Epithelial cell of prostate (primary cell): ENCODE measurements around the gene KRTAP1-1.
A peak's percentile ranks its signal among the peaks of the same experiment; 100 is the strongest.
"Not testable (repeated sequence)": the region's sequence is repeated elsewhere in the genome, so short reads cannot be mapped to it uniquely, and the experiment has no call there.

Experiments used
- DNase-seq: peaks from one replicate; pipeline ENCODE4 v3.0.0-alpha.2; 2011; ENCODE audit warnings: low read depth, low spot score
- H3K27ac ChIP-seq: fragments of 450-650 bp; 2 replicates; pipeline ENCODE4 v1.5.1; 2017; ENCODE audit warnings: mild to moderate bottlenecking

The KRTAP1-1 gene

DNA sequence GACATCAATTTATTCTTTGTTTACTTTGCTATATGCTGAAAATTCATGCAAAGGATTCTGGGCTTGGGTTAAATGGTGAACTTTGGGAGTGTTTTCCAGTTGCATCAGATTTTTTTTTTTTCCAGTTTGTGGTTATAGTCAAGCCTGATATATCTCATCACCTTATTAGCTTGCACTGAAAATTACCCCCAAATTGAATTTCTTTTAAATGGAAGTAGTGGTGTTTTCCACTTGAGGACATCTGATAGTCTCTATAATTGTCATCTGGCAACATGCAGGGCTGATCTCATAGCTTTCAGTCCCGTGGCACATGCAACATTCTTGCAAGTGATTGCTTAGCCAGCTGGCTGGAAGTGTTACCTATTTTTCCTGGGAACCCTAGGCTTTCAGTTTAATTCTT, 27.6 kb downstream of the KRTAP1-1 start:
- no peak for DNase-seq

DNA sequence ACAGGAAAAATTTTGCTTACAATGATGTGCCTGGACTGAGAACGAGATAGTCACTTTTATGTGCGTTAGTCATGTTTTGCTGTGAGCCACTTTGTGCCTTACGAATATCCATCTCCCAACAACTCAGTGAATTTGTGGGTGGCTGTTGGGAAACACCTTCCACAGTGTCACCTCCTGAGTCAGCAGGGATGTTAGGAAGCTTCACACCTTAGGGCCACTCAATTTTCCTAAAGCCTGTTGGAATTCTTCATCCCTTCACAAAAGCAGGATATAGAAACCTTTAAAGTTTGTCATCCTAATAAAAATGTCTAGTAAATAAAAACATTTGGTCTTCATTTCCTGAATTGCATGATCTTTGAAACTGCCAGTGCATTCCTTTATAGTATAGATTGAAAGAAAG, 28.1 kb downstream of the KRTAP1-1 start:
- no peak for DNase-seq
- H3K27ac ChIP-seq: no peak overlapping the region

More for the DNA sequence above, 27.6 kb downstream of the KRTAP1-1 start:
- no peak overlapping the region for H3K27ac ChIP-seq

DNA sequence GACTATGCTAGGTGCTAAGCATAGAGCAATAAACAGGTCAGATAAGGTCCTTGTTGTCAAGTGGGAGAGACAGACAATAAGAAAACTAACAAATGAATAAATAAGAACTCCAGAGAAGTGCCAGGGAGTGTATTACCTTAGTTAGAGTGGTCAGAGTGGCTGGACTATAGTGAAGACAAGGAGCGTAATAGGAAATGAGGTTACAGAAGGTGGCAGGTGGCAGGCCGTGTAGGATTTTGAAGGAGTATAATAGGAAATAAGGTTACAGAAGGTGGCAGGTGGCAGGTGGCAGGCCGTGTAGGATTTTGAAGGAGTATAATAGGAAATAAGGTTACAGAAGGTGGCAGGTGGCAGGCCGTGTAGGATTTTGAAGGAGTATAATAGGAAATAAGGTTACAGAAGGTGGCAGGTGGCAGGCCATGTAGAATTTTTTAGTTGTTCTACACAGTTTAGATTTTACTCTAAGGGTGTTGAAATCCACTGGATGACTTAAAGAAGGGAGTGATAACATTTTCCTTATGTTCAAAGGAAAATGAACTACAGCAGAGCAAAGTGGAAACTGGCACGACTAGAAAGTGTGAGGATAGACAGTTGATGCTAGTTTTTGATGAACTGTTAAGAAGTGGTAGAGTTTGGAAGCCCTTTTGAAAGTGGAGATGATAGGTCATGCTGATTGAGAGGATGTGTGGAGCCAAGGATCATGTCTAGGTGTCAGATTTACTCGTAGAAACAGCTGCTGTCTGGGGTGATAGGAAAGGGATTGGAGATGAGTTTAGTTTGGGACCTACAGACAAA, 28.7 kb downstream of the KRTAP1-1 start:
- no peak overlapping the region for H3K27ac ChIP-seq
- DNase-seq: no peak

DNA sequence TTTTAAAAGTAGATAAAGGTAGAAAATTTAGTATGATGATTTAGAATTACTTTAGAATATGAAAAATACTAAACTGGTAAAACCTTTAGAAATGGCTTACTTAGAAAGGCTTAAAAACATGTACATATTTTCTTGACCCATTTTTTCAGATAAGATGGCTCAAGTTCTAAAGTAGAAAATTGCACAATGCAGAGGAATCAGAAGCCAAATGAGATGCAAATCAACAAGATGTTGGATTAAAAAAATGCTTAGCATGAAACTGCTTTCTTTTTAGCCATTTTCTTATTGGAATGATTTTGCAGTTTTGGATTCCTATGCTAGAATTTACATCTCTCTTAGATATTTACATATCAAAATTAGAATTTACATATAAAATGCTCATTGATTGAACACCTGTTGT, 30.8 kb downstream of the KRTAP1-1 start:
- no peak for DNase-seq
- H3K27ac ChIP-seq: no peak overlapping the region

DNA sequence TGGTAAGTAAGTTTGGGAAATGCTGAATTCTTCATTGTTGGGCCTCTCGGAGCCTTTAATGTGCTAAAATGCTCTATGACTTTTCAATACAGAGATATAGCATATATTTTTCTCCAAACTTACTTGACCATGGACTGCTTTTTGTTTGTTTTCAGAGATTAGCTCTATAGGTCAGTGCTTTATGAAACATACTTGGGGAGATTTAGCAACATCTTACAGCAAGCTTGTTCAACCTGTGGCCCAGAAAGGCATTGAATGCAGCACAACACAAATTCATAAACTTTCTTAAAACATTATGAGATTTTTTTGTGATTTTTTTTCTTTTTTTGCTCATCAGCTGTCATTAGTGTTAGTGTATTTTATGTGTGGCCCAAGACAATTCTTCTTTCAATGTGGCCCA, 31.3 kb downstream of the KRTAP1-1 start:
- DNase-seq: no peak
- H3K27ac ChIP-seq: no peak overlapping the region

DNA sequence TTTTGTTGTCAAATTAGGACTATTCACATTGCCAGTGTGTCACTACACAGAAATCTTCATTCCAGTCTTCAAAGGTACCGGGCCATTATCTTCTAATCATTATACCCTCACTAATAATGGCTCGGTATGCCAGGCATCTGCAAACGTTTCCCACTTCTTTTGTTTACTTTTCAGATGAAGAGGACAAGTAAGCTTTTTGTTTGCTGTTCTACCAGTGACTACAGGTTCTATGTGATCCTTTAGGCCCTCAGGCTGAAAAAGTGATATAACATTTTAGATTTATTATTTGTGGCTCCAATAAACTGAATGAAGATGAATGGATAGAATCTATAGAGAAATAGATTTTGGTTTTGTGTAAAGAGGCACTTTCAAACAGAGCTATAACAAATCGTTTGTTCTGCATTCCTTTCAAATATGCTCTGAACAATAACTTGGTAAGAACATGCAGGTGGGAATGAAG, 31.9 kb downstream of the KRTAP1-1 start:
- H3K27ac ChIP-seq: no peak overlapping the region
- no peak for DNase-seq

DNA sequence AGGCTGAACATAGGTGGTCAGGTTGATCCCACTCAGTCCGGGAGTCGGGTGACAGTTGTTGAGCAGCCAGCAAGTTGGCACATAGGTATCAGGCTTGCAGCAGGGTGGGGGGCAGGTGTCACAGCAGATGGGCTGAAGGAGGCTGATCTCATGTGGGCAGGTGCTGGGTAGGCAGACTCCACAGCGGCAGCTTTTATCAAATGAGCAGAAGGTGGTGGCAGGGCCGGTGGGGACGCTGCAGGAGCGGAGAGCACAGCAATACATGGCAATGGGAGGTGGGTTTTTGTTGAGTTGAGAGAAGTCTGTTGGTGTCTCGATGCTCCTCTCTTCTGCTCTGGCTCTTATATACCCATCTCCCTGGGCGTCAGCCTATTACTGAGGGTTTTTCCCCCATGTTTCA, 32.4 kb downstream of the KRTAP1-1 start, which contains the start of gene KRTAP3-1:
Gene KRTAP3-1, minus strand, starts transcription at position 318 of the 400 bp plus-strand sequence. Its CDS starts 54 bp downstream, at position 264.
- H3K27ac ChIP-seq: no peak within 1 kb of the TSS
- no peak for DNase-seq

DNA sequence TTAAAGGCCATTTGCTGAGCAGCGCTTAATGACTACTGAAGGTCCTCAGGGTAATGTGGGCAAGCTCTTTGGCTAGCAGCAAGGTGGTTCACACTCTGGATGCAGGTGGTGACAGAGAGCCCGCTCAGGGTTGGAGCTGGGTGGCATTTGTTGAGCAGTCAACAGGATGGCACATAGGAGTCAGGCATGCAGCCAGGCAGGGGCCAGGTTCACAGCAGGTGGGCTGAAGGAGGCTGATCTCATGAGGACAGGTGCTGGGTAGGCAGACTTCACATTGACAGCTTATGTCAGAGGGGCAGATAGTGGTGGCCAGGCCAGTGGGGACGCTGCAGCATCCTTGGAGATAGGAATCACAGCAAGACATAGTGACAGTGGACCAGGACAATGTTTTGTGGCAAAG, 36.9 kb downstream of the KRTAP1-1 start:
- DNase-seq: no peak
- H3K27ac ChIP-seq: no peak overlapping the region

DNA sequence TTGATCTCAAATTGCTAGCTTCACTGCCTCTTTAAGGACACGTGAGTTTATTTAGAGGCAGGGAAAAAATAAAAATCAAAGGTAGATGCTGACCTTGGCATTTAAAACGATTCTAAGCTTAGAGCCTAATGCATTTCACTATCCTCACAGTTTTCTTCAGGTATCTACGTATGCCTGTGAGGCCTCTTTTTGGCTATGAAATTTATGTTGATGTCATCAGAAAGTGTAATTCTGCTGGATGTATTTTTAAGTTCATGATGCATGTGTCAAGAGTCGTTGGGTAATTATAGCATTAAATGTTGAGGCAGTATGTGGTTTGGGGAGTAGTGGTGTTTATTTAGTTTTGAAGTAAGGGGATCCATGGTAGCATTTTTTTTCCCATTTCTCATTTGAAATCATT, 37.3 kb downstream of the KRTAP1-1 start:
- no peak overlapping the region for H3K27ac ChIP-seq
- no peak for DNase-seq

DNA sequence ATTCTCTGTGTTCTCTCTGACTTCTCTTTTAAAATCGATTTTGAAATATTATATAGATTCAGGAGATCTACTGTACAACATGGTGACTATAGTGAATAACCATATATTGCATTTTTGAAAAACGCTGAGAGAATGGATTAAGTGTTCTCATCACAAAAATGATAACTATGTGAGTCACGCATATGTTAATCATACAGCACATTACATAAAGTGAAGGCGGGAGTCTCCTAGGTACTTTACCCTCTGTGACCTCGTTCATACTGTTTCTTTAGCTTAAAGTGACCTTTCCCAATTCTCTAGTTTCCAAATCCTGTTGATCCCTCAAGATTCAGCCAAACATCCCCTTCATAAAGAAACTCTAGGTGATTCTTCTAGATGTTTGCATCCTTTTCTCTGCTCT, 38.4 kb downstream of the KRTAP1-1 start:
- H3K27ac ChIP-seq: peak overlapping the region; percentile 32
- no peak for DNase-seq

DNA sequence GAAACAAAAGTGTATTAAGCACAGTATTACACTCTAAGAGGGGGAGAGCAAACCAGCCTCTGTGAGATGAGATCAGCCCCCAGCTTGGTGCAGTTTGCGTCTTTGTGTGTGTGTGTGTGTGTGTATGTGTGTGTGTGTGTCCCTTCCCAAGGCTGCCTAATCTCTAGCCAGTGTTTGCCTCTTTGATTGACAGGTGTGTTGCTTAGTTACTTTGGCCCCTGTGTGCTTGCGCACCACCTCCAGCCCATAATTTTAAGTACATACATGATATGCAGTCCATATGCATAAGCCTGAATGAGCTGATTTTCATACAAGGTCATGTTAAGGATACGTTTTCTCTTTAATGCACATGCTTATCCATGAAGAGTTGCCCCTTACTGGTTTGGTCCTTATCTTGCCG, 39.5 kb downstream of the KRTAP1-1 start:
- no peak for DNase-seq
- no peak overlapping the region for H3K27ac ChIP-seq

DNA sequence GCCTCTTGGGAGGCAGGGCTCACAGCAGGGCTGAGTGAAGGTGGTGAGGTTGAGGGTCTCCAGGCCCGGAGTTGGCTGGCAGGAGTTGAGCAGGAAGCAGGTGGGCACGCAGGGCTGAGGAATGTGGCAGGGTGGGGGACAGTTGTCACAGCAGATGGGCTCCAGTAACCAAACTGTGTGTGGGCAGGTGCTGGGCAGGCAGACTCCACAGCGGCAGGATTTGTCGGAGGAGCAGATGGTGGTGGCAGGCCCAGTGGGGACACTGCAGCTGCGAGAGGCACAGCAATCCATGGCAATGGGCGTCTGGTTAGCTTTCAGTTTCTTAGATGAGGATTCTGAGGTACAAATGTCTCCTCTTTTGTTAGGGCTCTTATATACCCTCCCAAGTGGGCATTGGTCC, 41.7 kb downstream of the KRTAP1-1 start, which contains the start of gene KRTAP3-2:
Gene KRTAP3-2, minus strand, starts transcription at position 344 of the 400 bp plus-strand sequence. Its CDS starts 53 bp downstream, at position 291.
- not testable (repeated sequence) for H3K27ac ChIP-seq, DNase-seq

DNA sequence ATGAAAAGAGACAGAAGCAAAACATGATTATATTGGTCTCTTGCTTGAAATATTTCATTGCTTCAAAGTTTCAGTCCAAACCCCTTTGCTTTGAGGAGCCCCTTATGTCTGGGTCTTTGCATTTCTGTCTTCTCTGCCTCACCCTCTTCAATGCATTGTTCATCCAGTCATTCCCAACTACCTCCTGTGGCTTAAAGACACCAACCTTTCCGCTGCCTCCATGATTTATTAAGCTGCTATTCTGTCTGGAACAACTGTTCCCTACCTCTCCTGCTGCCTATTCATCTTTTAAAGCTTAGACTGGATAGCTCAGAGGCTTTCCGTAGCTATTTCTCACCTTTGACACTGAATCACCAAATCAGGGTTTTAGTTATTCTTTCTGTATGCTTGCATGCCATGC, 43.9 kb downstream of the KRTAP1-1 start:
- no peak for DNase-seq
- no peak overlapping the region for H3K27ac ChIP-seq

DNA sequence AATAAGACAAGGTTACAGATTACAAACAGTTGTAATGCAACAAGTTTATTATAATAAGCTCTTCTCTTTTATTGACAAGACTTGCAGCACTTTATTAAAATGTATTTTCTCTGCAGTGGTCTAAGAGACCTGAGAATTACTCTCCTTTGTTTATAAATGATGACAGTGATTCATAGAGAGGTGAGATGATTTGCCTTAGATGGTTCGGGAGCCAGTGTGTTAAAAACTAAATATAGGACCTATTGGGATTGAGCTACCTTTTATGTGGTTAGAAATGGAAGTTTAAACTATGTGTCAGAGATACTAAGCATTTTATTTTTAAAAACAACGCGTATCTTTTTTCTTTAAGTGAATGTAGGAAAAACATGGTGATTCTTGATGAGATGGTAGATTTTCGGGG, 44.4 kb downstream of the KRTAP1-1 start:
- no peak overlapping the region for H3K27ac ChIP-seq
- DNase-seq: no peak

DNA sequence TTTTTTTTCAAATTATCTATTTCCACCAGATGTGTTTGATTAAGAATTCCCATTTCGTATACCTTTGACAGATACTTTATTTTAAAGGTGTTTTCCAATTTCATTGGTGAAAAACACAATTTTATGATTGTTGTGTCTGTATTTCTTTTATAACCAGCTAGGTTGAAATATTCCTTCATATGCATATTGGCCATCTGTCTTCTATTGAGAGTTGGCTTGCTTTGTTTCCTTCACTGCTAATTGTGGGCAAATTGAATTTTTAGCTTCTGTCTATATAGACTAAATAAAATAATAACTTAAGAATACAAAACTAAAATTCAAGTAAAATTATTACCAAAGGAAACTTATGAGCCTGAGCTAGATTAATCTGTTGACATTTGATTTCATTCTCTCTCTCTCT, 46.1 kb downstream of the KRTAP1-1 start:
- DNase-seq: no peak
- H3K27ac ChIP-seq: no peak overlapping the region

DNA sequence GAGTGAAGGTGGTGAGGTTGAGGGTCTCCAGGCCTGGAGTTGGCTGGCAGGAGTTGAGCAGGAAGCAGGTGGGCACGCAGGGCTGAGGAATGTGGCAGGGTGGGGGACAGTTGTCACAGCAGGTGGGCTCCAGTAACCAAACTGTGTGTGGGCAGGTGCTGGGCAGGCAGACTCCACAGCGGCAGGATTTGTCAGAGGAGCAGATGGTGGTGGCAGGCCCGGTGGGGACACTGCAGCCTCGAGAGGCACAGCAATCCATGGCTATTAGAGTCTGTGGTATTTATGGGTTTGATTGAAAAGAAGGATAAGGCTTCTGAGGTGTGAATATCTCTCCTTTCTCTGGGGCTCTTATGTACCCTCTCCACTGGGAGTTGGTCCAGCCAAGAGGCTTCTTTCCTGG, 47.4 kb downstream of the KRTAP1-1 start, which contains the start of gene KRTAP3-3:
Gene KRTAP3-3, minus strand, starts transcription at position 326 of the 400 bp plus-strand sequence. Its CDS starts 67 bp downstream, at position 259.
- H3K27ac ChIP-seq: no peak within 1 kb of the TSS
- no peak for DNase-seq

DNA sequence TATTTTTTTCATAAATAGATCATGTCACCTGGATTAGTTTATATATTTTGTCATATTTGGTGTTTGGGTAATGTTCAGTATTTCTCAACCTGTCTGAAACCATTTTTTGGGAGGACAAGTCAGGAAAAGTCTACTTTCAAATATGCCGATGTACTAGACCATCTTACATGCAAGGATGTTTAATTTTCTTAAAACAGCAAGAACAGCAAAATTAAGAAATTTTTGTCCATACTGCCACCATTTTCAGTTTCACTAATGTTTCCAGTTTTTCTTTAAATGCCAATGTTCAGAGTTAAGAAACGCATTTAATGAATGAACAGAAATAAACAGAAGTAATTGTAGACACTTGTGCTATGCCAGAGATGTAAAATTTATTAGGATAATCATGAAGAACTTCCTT, 48.2 kb downstream of the KRTAP1-1 start:
- DNase-seq: no peak
- no peak overlapping the region for H3K27ac ChIP-seq

DNA sequence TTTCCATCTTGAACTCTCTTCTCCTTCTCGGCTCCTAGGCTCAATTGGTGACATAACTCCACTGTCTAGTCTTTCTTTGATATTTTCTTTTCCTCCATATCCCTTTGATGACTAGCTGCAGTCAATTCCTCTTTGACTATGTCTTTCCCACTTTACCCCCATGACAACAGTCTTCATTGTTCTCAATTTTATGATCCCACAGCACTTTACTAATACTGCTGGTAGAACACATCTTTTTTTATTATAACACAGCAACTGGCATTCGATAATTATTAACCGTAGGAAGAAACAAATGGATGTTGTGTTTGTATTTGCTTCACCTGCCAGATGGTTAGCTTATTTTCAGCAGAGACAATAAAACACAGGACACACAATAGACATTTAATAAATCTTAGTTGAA, 48.6 kb downstream of the KRTAP1-1 start:
- H3K27ac ChIP-seq: no peak overlapping the region
- no peak for DNase-seq
